Heart left ventricle (tissue), 13 donors: ENCODE measurements around the gene RFPL3.

ENCODE experiments used
- CTCF ChIP-seq, 12 donors: fragments of 200-600 bp; sonication (generic) in 4 of 12; IDR thresholded peaks; one replicate each; pipeline versions ENCODE4 v1.5.0 to v1.8.0; 2018 to 2022; ENCODE audit warnings: antibody characterized with exemption in 12 of 12, mild to moderate bottlenecking in 5 of 12
- POLR2A ChIP-seq, 2 donors: fragments of 450-650 bp; IDR thresholded peaks; one replicate each; pipeline ENCODE4 v1.6.1; 2017; ENCODE audit warnings: antibody characterized with exemption in 2 of 2, mild to moderate bottlenecking in 2 of 2, moderate library complexity in 2 of 2
- donor health status: ischemic (EF 13 %, LVEDD 7.1; RV severe dilation, severe dysfunction).
- donor health status: DM: no; HTN: yes; CAD: no.
- donor health status: DM: no; HTN: no; CAD: no.
- donor health status: ischemic (EF 25% LVEDD 6.9; RV normal size, moderate dysfunction).
- donor health status: ischemic (EF 25% LVEDD 5.7; RV mildly dilated, moderate dysfunction).
- donor health status: ischemic (EF 35%, LVEDD 5.7; RV mildly dilated, moderate dysfunction).
- donor health status: nonischemic (EF 11% LVEDD 7.7; RV severe dilation, severe dysfunction).
- donor health status: DM: yes; HTN: yes; CAD: no.
- donor health status: PGD.
- donor health status: ischemic (EF 29% LVEDD 5.4; RV normal size, mild dysfunction).
- donor health status: nonischemic (EF 23%, LVEDD 6.1; RV moderate dilation, normal function).

- TF ChIP-seq CTCF (IDR thresholded peaks at IDR 0.05) (no peak), POLR2A (IDR thresholded peaks at IDR 0.05) (no peak)
These were observed 46.1 kb upstream of the RFPL3 start for GRCh38 chr22:32311551-32312071.
